HEK293 (cell line): ENCODE data around the gene BCAR1.

Source experiments
- REST ChIP-seq: fragments of 450-650 bp; formaldehyde crosslinking; IDR thresholded peaks from 2 replicates; pipeline ENCODE4 v1.5.1; 2016; ENCODE audit warnings: missing biosample characterization, missing genetic modification characterization
- ZNF121 ChIP-seq: fragments of 450-650 bp; formaldehyde crosslinking; IDR thresholded peaks from 2 replicates; pipeline ENCODE4 v1.5.1; 2016; ENCODE audit warnings: missing biosample characterization, missing genetic modification characterization
- ZNF24 ChIP-seq: fragments of 450-650 bp; formaldehyde crosslinking; IDR thresholded peaks from 2 replicates; pipeline ENCODE4 v1.5.1; 2016; ENCODE audit warnings: missing biosample characterization, missing genetic modification characterization
- TF ChIP-seq, protein P1 (sequence below): fragments of 450-650 bp; formaldehyde crosslinking; IDR thresholded peaks from 2 replicates; pipeline ENCODE4 v1.5.1; 2016; ENCODE audit warnings: missing biosample characterization, missing genetic modification characterization

DNA sequence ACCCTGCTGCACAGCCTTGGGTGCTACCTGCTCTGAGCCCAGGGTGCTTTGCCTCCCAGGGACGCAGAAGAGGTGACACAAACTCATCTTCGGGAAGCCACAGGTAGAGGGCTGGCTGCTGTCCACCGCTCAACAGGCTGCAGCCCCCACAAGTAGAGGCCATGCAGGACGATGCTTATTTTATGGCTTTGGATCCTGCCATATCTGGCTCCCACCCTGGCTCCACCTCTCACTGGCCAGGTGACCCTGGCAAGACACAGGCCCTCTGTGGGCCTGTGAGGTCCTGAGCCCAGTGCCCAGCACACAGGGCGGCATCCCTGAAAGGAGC is 11.3 kb upstream of the BCAR1 start:
- TF ChIP-seq ZNF24 (tag by site-specific recombination) (no peak), ZNF121 (tag by site-specific recombination) (no peak), REST (tag by site-specific recombination) (no peak)
- TF ChIP-seq, protein P1, sequence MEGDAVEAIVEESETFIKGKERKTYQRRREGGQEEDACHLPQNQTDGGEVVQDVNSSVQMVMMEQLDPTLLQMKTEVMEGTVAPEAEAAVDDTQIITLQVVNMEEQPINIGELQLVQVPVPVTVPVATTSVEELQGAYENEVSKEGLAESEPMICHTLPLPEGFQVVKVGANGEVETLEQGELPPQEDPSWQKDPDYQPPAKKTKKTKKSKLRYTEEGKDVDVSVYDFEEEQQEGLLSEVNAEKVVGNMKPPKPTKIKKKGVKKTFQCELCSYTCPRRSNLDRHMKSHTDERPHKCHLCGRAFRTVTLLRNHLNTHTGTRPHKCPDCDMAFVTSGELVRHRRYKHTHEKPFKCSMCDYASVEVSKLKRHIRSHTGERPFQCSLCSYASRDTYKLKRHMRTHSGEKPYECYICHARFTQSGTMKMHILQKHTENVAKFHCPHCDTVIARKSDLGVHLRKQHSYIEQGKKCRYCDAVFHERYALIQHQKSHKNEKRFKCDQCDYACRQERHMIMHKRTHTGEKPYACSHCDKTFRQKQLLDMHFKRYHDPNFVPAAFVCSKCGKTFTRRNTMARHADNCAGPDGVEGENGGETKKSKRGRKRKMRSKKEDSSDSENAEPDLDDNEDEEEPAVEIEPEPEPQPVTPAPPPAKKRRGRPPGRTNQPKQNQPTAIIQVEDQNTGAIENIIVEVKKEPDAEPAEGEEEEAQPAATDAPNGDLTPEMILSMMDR (tag by site-specific recombination), result no peak
